ENCODE results near the gene RGS10.

The RGS10 gene

DNA sequence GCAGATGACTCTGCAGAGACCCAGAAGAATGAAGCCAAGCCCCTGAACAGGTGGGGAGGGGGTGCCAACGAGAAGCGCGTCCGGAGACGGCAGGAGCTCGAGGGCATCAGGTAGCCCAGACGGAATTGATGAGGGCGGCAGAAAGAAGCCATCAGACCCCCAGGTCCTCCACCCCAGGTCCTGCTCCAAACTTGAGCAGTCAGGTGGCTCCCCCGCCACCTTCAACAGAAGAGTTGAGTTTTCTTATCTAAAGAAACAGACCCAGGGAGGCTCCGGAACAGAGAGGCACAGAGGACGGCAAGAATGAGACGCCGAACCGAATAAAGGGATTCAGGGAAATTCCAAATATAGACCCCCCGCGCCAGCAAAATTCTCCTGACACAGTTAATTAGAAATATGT is 22.2 kb downstream of the RGS10 start:
- ChIA-PET POLR2A (no interaction called here), CTCF (interaction anchor here (1.5 to 1.6 kb wide), 2 partner anchors 75 to 321 kb away, joined by 3 to 5 read pairs; no protein-coding TSS in a partner anchor)
- DNase-seq (ENCODE audit: extremely low spot score): no peak
- TF ChIP-seq, protein P1, sequence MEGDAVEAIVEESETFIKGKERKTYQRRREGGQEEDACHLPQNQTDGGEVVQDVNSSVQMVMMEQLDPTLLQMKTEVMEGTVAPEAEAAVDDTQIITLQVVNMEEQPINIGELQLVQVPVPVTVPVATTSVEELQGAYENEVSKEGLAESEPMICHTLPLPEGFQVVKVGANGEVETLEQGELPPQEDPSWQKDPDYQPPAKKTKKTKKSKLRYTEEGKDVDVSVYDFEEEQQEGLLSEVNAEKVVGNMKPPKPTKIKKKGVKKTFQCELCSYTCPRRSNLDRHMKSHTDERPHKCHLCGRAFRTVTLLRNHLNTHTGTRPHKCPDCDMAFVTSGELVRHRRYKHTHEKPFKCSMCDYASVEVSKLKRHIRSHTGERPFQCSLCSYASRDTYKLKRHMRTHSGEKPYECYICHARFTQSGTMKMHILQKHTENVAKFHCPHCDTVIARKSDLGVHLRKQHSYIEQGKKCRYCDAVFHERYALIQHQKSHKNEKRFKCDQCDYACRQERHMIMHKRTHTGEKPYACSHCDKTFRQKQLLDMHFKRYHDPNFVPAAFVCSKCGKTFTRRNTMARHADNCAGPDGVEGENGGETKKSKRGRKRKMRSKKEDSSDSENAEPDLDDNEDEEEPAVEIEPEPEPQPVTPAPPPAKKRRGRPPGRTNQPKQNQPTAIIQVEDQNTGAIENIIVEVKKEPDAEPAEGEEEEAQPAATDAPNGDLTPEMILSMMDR (IDR thresholded peaks at IDR 0.05; ENCODE audit: control extremely low read depth, extremely low read depth, low read depth, missing control alignments): no peak

DNA sequence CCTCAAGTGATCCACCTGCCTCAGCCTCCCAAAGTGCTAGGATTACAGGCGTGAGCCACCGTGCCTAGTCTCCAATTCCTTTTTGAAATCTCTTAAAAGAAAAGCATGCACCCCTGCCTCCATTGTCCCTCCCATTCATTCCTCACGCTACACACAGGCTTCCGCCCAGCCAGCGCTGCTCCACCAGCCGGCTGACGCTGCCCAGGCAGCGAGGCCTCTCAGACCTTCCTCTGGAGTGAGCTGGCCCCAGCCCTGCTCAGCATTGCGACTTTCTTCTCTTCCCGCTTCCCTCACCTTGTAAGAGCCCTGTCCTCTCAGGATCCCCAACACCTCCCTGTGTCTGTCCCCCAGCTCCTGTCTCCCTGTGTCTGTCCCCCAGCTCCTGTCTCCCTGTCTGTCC is 23.6 kb downstream of the RGS10 start:
- TF ChIP-seq, protein P1 (IDR thresholded peaks at IDR 0.05; ENCODE audit: control extremely low read depth, extremely low read depth, low read depth, missing control alignments): no peak
- ChIA-PET CTCF (interaction anchor here (1.0 to 3.0 kb wide), 9 partner anchors 11 to 320 kb away, joined by 3 to 11 read pairs (median 5); partner anchors contain the start of genes GRK5 and RGS10), POLR2A (interaction anchor here (0.6 to 1.8 kb wide), 5 partner anchors 11 to 434 kb away, joined by 3 to 7 read pairs (median 6); partner anchors contain the start of gene RGS10)
- no peak for DNase-seq (ENCODE audit: extremely low spot score)

DNA sequence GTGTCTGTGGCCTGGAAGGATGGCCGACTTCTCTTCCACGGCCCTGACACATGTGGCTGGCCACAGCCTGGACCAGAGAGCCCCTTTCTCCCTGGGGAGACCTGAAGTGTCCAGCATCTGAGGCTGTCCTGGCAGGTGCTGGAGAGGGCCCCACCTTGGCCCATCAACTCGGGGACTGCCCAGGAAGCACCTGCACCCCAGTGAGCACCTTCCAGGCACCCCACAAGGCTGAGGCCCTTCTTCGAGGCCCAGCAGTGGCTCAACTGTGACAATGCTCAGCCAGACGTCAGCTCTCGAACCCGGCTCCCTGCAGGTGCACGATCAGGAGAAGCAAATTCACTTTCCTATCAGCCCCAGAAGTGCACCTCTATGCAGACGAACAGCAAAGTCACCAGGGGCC is 24.3 kb downstream of the RGS10 start:
- TF ChIP-seq, protein P1 (IDR thresholded peaks at IDR 0.05; ENCODE audit: control extremely low read depth, extremely low read depth, low read depth, missing control alignments): no peak
- no peak for DNase-seq (ENCODE audit: extremely low spot score)
- ChIA-PET CTCF (interaction anchor here (1.0 to 3.0 kb wide), 10 partner anchors 10 to 311 kb away, joined by 3 to 12 read pairs (median 8); partner anchors contain the start of genes GRK5 and RGS10), POLR2A (interaction anchor here (0.9 to 1.8 kb wide), 4 partner anchors 8 to 310 kb away, joined by 3 to 7 read pairs (median 4); partner anchors contain the start of genes GRK5 and RGS10)

DNA sequence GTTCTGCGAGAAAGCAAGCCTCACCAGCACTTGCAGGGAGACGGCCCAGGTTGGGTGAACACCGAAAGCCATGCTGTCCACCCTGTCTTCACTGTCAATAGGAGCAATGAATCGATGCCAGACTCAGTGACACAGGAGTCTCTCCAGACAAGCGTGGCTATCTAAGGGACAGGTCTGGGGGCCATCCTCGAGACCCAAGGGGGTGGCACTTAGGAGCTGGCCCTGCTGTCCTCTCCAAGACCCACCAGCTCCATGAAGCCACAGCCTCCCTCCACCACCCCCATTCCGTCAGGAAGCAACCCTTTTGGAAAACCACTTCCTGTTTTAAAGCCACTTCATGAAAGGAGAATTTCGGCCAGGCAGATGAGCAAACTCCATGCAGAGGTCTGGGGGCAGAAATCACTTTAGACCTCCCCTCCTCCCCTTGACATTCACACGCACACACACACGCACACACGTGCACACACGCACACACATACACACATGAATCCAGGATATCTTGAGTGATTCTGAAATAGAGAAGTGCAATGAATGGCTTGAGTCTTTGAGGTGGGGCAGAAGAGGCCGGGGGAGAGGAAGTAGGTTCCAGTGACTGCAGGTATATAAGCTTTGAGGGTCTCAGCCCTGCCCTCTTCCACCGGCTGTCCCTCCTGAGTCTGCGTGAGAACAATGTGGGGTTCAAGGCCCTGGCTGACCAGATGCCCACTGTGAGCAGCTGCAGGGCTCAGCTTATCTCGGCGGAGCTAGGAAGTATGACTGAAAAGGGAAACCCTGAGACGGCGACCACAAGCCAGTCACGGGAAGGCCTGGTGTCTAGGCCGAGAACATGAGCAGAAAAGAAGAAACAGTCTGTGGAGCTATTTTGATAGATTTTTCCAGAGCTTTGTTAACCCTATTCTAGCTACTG is 25.0 kb downstream of the RGS10 start:
- TF ChIP-seq, protein P1 (IDR thresholded peaks at IDR 0.05; ENCODE audit: control extremely low read depth, extremely low read depth, low read depth, missing control alignments): no peak
- ChIA-PET CTCF (interaction anchor here (0.9 to 3.0 kb wide), 12 partner anchors 10 to 311 kb away, joined by 3 to 12 read pairs (median 5); partner anchors contain the start of genes GRK5 and RGS10), POLR2A (interaction anchor here (0.6 to 1.8 kb wide), 7 partner anchors 9 to 538 kb away, joined by 3 to 7 read pairs (median 3); partner anchors contain the start of genes GRK5 and RGS10)
- DNase-seq (ENCODE audit: extremely low spot score): peak; percentile 66

DNA sequence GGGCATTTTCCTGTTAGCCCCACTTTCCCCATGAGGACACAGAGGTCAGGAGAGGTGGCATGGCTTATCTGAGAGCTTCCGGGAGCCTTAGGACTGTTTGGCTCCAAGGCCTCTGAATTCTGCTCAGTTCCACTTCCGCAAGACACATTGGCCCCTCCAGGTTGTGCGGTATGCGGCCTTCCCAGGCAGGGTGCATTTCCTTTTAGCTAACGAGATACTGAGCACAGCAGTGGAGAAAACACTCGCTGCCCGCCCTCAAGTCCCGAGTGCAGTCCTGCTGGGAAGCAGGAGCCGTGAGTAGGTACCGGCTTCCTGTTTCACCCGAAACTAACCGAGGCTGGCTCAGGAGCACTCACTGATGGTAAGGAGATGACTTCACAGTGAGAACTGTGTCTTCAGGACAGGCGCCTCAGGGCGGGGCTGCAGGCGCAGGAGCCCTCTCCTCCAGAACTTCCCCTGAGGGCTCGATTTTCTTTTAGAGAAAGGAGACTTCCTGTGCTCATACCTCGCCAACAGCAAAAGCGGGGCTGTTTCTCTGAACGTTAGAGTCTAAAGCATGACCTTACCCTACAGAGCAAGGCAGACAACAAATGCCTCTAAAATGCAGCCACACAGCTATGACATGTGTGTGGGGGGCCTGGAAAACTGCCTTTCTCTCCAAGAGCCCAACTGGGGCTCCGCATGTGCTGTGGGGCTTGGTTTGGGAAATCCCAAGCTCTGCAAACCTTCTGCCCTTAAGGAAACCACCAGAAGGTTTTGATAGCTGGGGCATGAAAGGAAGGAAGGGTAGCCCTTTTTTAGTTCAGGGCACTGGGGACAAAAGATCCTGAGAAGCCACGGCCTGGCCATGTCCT is 25.9 kb downstream of the RGS10 start:
- DNase-seq (ENCODE audit: extremely low spot score): peak; percentile 79
- POLR2A ChIA-PET: interaction anchor here (0.6 to 1.4 kb wide), 3 partner anchors 10 to 87 kb away, joined by 3 to 4 read pairs (median 4); partner anchors contain the start of gene RGS10
- TF ChIP-seq, protein P1 (IDR thresholded peaks at IDR 0.05; ENCODE audit: control extremely low read depth, extremely low read depth, low read depth, missing control alignments): no peak
- CTCF ChIA-PET: interaction anchor here (0.9 to 3.0 kb wide), 9 partner anchors 11 to 310 kb away, joined by 3 to 12 read pairs (median 7); partner anchors contain the start of genes GRK5 and RGS10
